GM23248 (cell line): ENCODE results near the gene WDR27. TPM values are rescaled to one million over a fixed set of nuclear protein-coding genes. Genes with fewer than 3 reads are reported as not detected.

Source experiments
- DNase-seq: peaks from one replicate; pipeline ENCODE4 v3.0.0-alpha.2; 2015
- H2AFZ ChIP-seq: fragments of 200-600 bp; sonication (generic); 2 replicates; pipeline ENCODE4 v1.6.1; 2016; ENCODE audit warnings: antibody characterized with exemption
- H3F3A ChIP-seq: fragments of 200-600 bp; sonication (generic); 2 replicates; pipeline ENCODE4 v1.6.1; 2016; ENCODE audit warnings: mild to moderate bottlenecking, antibody characterized with exemption, mixed run types; ENCODE audit not compliant: insufficient read depth
- H3K27ac ChIP-seq: fragments of 200-600 bp; sonication (generic); 2 replicates; pipeline ENCODE4 v1.5.1; 2016; ENCODE audit warnings: mild to moderate bottlenecking
- H3K27me3 ChIP-seq: fragments of 200-600 bp; sonication (generic); replicated peaks from 2 replicates; pipeline ENCODE4 v1.6.1; 2016; ENCODE audit warnings: mild to moderate bottlenecking; ENCODE audit not compliant: insufficient read depth
- H3K36me3 ChIP-seq: fragments of 200-600 bp; sonication (generic); 2 replicates; pipeline ENCODE4 v1.6.1; 2016; ENCODE audit warnings: low read depth, mild to moderate bottlenecking
- H3K4me1 ChIP-seq: fragments of 200-600 bp; sonication (generic); 2 replicates; pipeline ENCODE4 v1.6.1; 2016; ENCODE audit warnings: mild to moderate bottlenecking; ENCODE audit not compliant: insufficient read depth
- H3K4me2 ChIP-seq: fragments of 200-600 bp; sonication (generic); one replicate; pipeline ENCODE4 v1.6.1; 2016; ENCODE audit warnings: mild to moderate bottlenecking; ENCODE audit not compliant: unreplicated experiment
- H3K4me3 ChIP-seq: fragments of 200-600 bp; sonication (generic); 2 replicates; pipeline ENCODE4 v1.5.1; 2016; ENCODE audit warnings: mild to moderate bottlenecking
- H3K79me2 ChIP-seq: fragments of 200-600 bp; sonication (generic); 2 replicates; pipeline ENCODE4 v1.6.1; 2016; ENCODE audit warnings: mild to moderate bottlenecking; ENCODE audit not compliant: insufficient read depth
- H3K9ac ChIP-seq: fragments of 200-600 bp; sonication (generic); 2 replicates; pipeline ENCODE4 v1.6.1; 2016; ENCODE audit warnings: mild to moderate bottlenecking
- H3K9me2 ChIP-seq: fragments of 200-600 bp; sonication (generic); 2 replicates; pipeline ENCODE4 v1.6.1; 2016; ENCODE audit warnings: mixed run types, mild to moderate bottlenecking, moderate library complexity; ENCODE audit not compliant: insufficient read depth
- H3K9me3 ChIP-seq: fragments of 200-600 bp; sonication (generic); one replicate; pipeline ENCODE4 v1.6.1; 2017; ENCODE audit warnings: low read depth
- H4K20me1 ChIP-seq: fragments of 200-600 bp; sonication (generic); 2 replicates; pipeline ENCODE4 v1.6.0; 2016; ENCODE audit not compliant: insufficient read depth
- EZH2 ChIP-seq: fragments of 200-600 bp; sonication (generic); IDR thresholded peaks from 2 replicates; pipeline ENCODE4 v1.6.1; 2018; ENCODE audit warnings: antibody characterized with exemption, mild to moderate bottlenecking; ENCODE audit not compliant: insufficient read depth, poor library complexity, severe bottlenecking
- EZH2phosphoT487 ChIP-seq: fragments of 200-600 bp; sonication (generic); IDR thresholded peaks from 2 replicates; pipeline ENCODE4 v1.6.1; 2018; ENCODE audit warnings: antibody characterized with exemption, moderate library complexity, mild to moderate bottlenecking, low read depth; ENCODE audit not compliant: insufficient read depth
- WGBS, 2 experiments: methylation state at CpG; one replicate each; pipeline ENCODE4 v1.1.6; 2015 to 2017; ENCODE audit warnings: low lambda C conversion rate in 2 of 2, low coverage in 1 of 2; ENCODE audit errors: missing lambda C conversion rate in 2 of 2; 5-methylcytosine and 5-hydroxymethylcytosine counted together
- in situ Hi-C: fragments of 300-500 bp; cut with MboI; formaldehyde crosslinking; loops from 2 replicates; pipeline ENCODE4 v1.15.0; 2020
- polyA plus RNA-seq: library from polyadenylated mRNA; unstranded; fragments of >200 nt; fragmentation: Nextera tagmentation; extraction: Ambion mirVana; gene quantifications from 2 replicates; pipeline ENCODE4 v1.2.1, GENCODE V29; 2016
- total RNA-seq: library from RNA; depleted of rRNA; stranded (reverse); fragments of >200 nt; shearing (Covaris generic); gene quantifications from 2 replicates; pipeline ENCODE4 v1.2.3, GENCODE V29; 2014

WDR27 gene
- total and polyA plus RNA-seq, 2 experiments from 2014 or later: 9.2 to 9.3 TPM

DNA sequence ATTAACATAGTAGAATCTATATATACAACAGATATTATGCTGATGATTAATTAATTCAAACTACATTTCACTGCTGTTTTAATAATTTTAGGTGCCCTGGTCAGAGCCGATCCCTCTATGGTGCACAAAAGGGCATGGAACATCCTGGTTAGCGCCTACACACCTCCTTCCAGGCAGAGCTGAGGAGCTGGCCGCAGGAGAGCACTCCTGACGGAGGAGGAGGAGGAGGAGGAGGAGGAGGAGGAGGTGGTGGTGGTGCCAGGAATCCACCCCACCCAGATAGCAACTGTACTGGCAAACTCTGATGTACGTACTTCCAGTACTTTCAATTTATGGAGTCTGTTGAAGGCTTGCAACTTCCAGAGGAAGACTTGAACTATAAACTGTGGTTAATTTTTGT, 244.1 kb downstream of the WDR27 start:
- H3K79me2 ChIP-seq: no peaks in the 10 kb centered on the region
- H3K4me1 ChIP-seq: peaks cover 21% of the 10 kb centered on the region
- WGBS, 2 experiments: 89 to 92% methylated on average over 4 to 5 of the region's 5 CpGs
- in situ Hi-C loops: no loop called here
- no peak overlapping the region for H2AFZ ChIP-seq
- no peak overlapping the region for H3K4me2 ChIP-seq
- DNase-seq: no peak
- no peak overlapping the region for H3K9ac ChIP-seq
- no peaks in the 10 kb centered on the region for H3K27me3 ChIP-seq
- no peaks in the 10 kb centered on the region for H3K9me3 ChIP-seq
- H3K36me3 ChIP-seq: no peaks in the 10 kb centered on the region
- H3F3A ChIP-seq: peaks cover 10% of the 10 kb centered on the region
- H3K4me3 ChIP-seq: no peak overlapping the region
- no peaks in the 10 kb centered on the region for H3K9me2 ChIP-seq
- TF ChIP-seq EZH2phosphoT487: no peak
- TF ChIP-seq EZH2: no peak
- H3K27ac ChIP-seq: no peak overlapping the region
- no peaks in the 10 kb centered on the region for H4K20me1 ChIP-seq

DNA sequence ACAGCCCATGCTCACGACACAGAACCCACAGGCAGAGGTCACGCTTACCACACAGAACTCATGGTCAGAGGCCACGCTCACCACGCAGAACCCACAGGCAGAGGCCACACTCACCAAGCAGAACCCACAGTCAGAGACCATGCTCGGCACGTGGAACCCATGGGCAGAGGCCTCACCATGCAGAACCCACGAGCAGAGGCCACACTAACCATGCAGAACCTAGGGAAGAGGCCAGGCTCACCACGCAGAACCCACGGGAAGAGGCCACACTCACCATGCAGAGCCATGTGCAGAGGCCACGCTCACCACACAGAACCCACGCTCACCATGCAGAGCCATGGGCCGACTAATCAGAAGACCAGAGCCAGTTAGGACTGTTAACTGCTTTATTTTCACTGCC, 245.0 kb downstream of the WDR27 start:
- H3K9me3 ChIP-seq: no peaks in the 10 kb centered on the region
- in situ Hi-C loops: no loop called here
- H3K4me2 ChIP-seq: no peak overlapping the region
- H3K79me2 ChIP-seq: no peaks in the 10 kb centered on the region
- no peaks in the 10 kb centered on the region for H4K20me1 ChIP-seq
- H2AFZ ChIP-seq: no peak overlapping the region
- no peak for TF ChIP-seq EZH2
- no peak for TF ChIP-seq EZH2phosphoT487
- no peaks in the 10 kb centered on the region for H3K27me3 ChIP-seq
- peaks cover 27% of the 10 kb centered on the region for H3K4me1 ChIP-seq
- no peaks in the 10 kb centered on the region for H3K36me3 ChIP-seq
- H3K4me3 ChIP-seq: no peak overlapping the region
- 97 to 98% methylated on average over 12 of the region's 12 CpGs for WGBS, 2 experiments
- peaks cover 10% of the 10 kb centered on the region for H3F3A ChIP-seq
- no peak overlapping the region for H3K27ac ChIP-seq
- no peaks in the 10 kb centered on the region for H3K9me2 ChIP-seq
- no peak overlapping the region for H3K9ac ChIP-seq
- DNase-seq: no peak

DNA sequence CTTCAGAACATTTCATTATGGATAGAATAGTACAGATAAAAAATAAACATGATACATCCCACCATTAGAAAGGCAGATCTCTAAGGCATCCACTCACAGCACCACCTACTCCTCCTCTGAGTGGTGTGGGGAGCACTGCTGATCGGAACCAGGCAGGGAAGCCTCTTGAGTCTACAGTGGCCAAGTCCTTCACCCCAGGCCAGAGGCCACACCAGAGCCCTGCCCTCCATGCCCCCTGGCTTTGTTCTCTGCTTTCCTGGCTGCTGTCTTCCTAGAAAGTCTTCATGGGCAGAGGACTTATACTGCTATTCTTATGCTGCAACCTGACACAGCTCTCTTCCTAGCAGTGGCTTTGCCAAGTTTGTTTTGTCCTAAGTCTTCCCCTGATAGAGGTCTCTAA, 246.4 kb downstream of the WDR27 start:
- Histone ChIP-seq H3F3A (peaks cover 21% of the 10 kb centered on the region), H3K36me3 (no peaks in the 10 kb centered on the region), H3K4me2 (no peak overlapping the region), H3K9ac (no peak overlapping the region), H3K4me3 (no peak overlapping the region), H3K9me2 (no peaks in the 10 kb centered on the region), H2AFZ (no peak overlapping the region), H3K79me2 (no peaks in the 10 kb centered on the region), H3K27me3 (no peaks in the 10 kb centered on the region), H3K27ac (no peak overlapping the region), H3K9me3 (no peaks in the 10 kb centered on the region), H3K4me1 (peaks cover 41% of the 10 kb centered on the region), H4K20me1 (no peaks in the 10 kb centered on the region)
- TF ChIP-seq EZH2phosphoT487: no peak
- no peak for TF ChIP-seq EZH2
- no peak for DNase-seq
- WGBS, 2 experiments: 90 to 91% methylated on average over 1 of the region's 1 CpG
- in situ Hi-C loops: no loop called here

DNA sequence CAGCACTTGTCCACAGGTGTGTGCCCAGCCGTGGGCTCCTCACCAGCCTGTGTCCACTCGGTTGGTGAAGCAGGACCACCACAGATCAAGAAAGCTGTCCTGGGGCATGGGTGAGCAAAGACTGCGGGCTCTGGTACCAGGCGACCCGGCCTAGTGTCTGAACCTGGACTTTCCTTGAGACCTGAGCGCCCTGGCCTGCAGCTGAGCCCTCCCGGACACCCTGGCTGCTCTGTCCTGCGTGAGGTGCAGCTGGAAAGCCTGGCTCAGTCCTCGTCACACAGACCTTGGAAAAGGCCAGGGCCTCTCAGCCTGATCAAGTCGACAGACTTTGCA, 247.0 kb downstream of the WDR27 start:
- Histone ChIP-seq H2AFZ (no peak overlapping the region), H3K27ac (no peak overlapping the region)
- no peak for TF ChIP-seq EZH2phosphoT487
- TF ChIP-seq EZH2: no peak

More for the DNA sequence above, 247.0 kb downstream of the WDR27 start:
- H3K36me3 ChIP-seq: no peaks in the 10 kb centered on the region
- 48 to 55% methylated on average over 10 of the region's 10 CpGs for WGBS, 2 experiments
- H4K20me1 ChIP-seq: no peaks in the 10 kb centered on the region
- H3K4me2 ChIP-seq: peak overlapping the region; percentile 2
- no peak overlapping the region for H3K4me3 ChIP-seq
- H3K9me2 ChIP-seq: no peaks in the 10 kb centered on the region
- in situ Hi-C loops: no loop called here
- no peak overlapping the region for H3K9ac ChIP-seq
- H3F3A ChIP-seq: peaks cover 21% of the 10 kb centered on the region
- H3K9me3 ChIP-seq: no peaks in the 10 kb centered on the region
- H3K4me1 ChIP-seq: peaks cover 47% of the 10 kb centered on the region
- no peak for DNase-seq
- no peaks in the 10 kb centered on the region for H3K27me3 ChIP-seq
- H3K79me2 ChIP-seq: no peaks in the 10 kb centered on the region
